Esophagus squamous epithelium (tissue), 4 donors: ENCODE data around the gene YES1.

Experiments used
- POLR2A ChIP-seq, 4 donors: fragments of 450-650 bp; IDR thresholded peaks; one replicate each; pipeline ENCODE4 v1.6.1; 2017; ENCODE audit warnings: antibody characterized with exemption in 4 of 4, mild to moderate bottlenecking in 4 of 4, moderate library complexity in 3 of 4
- TF ChIP-seq, protein P1 (sequence below), 6 experiments: fragments of 450-650 bp in 4 of 6; fragments of 200-600 bp in 2 of 6; sonication (generic) in 2 of 6; IDR thresholded peaks; one replicate each; pipeline ENCODE4 v1.5.1; 2016 to 2019; ENCODE audit warnings: antibody characterized with exemption in 6 of 6, mild to moderate bottlenecking in 4 of 6, moderate library complexity in 4 of 6

GRCh38 chr18:688323-688722, 123.7 kb downstream of the YES1 start:
- TF ChIP-seq, protein P1, sequence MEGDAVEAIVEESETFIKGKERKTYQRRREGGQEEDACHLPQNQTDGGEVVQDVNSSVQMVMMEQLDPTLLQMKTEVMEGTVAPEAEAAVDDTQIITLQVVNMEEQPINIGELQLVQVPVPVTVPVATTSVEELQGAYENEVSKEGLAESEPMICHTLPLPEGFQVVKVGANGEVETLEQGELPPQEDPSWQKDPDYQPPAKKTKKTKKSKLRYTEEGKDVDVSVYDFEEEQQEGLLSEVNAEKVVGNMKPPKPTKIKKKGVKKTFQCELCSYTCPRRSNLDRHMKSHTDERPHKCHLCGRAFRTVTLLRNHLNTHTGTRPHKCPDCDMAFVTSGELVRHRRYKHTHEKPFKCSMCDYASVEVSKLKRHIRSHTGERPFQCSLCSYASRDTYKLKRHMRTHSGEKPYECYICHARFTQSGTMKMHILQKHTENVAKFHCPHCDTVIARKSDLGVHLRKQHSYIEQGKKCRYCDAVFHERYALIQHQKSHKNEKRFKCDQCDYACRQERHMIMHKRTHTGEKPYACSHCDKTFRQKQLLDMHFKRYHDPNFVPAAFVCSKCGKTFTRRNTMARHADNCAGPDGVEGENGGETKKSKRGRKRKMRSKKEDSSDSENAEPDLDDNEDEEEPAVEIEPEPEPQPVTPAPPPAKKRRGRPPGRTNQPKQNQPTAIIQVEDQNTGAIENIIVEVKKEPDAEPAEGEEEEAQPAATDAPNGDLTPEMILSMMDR (IDR thresholded peaks at IDR 0.05): no peak
- no peak for TF ChIP-seq POLR2A (IDR thresholded peaks at IDR 0.05)
